Fibroblast of lung (primary cell): ENCODE results near the gene AGBL4. TPM values are rescaled to one million over a fixed set of nuclear protein-coding genes. Genes with fewer than 3 reads are reported as not detected.

Source experiments
- DNase-seq, 2 donors: peaks; one replicate each; pipeline versions ENCODE4 v3.0.0 to v3.0.0-alpha.2; 2010; ENCODE audit warnings: low read depth in 2 of 2
- H2AFZ ChIP-seq: 2 replicates; pipeline ENCODE4 v1.5.1; 2012; ENCODE audit warnings: low read length, control low read depth, inconsistent platforms
- H3K27ac ChIP-seq: 2 replicates; pipeline ENCODE4 v1.5.1; 2011; ENCODE audit warnings: low read length, control low read depth; ENCODE audit not compliant: insufficient read depth
- H3K27me3 ChIP-seq: 2 replicates; pipeline ENCODE4 v1.5.1; 2011; ENCODE audit warnings: mild to moderate bottlenecking, low read length; ENCODE audit not compliant: control insufficient read depth, insufficient read depth
- H3K36me3 ChIP-seq: 2 replicates; pipeline ENCODE4 v1.5.1; 2011; ENCODE audit warnings: low read length; ENCODE audit not compliant: control insufficient read depth, insufficient read depth
- H3K4me1 ChIP-seq: 2 replicates; pipeline ENCODE4 v1.5.1; 2011; ENCODE audit warnings: low read length; ENCODE audit not compliant: control insufficient read depth, insufficient read depth; ENCODE audit errors: extremely low read depth
- H3K4me2 ChIP-seq: 2 replicates; pipeline ENCODE4 v1.5.1; 2011; ENCODE audit warnings: low read length, control low read depth; ENCODE audit not compliant: insufficient read depth; ENCODE audit errors: extremely low read depth
- H3K4me3 ChIP-seq, 4 experiments: fragments of 200-600 bp in 1 of 4; sonication (generic) in 1 of 4; replicated peaks in 1 of 4; 2 replicates each; pipeline ENCODE4 v1.5.1; 2011 to 2016; ENCODE audit warnings: low read length in 4 of 4, low read depth in 3 of 4, mild to moderate bottlenecking in 3 of 4, control low read depth in 2 of 4, inconsistent platforms in 1 of 4, mixed read lengths in 1 of 4; ENCODE audit not compliant: insufficient read depth in 1 of 4; ENCODE audit errors: control extremely low read depth in 1 of 4
- H3K79me2 ChIP-seq: 2 replicates; pipeline ENCODE4 v1.5.1; 2012; ENCODE audit warnings: mild to moderate bottlenecking, low read length, inconsistent platforms; ENCODE audit not compliant: control insufficient read depth, insufficient read depth
- H3K9ac ChIP-seq: 2 replicates; pipeline ENCODE4 v1.5.1; 2011; ENCODE audit warnings: mild to moderate bottlenecking, low read length, control low read depth; ENCODE audit not compliant: insufficient read depth
- H3K9me3 ChIP-seq: 2 replicates; pipeline ENCODE4 v1.5.1; 2012; ENCODE audit warnings: low read depth, low read length; ENCODE audit not compliant: control insufficient read depth, insufficient read depth
- H4K20me1 ChIP-seq: 2 replicates; pipeline ENCODE4 v1.5.1; 2011; ENCODE audit warnings: low read length; ENCODE audit not compliant: control insufficient read depth, insufficient read depth; ENCODE audit errors: extremely low read depth
- EZH2 ChIP-seq: IDR thresholded peaks from 2 replicates; pipeline ENCODE4 v1.5.1; 2012; ENCODE audit warnings: low read length, control low read depth, mild to moderate bottlenecking; ENCODE audit errors: missing control alignments
- polyA plus RNA-seq, 2 donors: library from polyadenylated mRNA; depleted of rRNA in 1 of 2; stranded (reverse) in 1 of 2; unstranded in 1 of 2; fragments of >200 nt; gene quantifications; 2 replicates each; pipeline ENCODE4 v1.2.1, GENCODE V29; 2011 to 2012; ENCODE audit warnings: missing spikeins in 1 of 2
- total RNA-seq: library from RNA; depleted of rRNA; stranded (reverse); fragments of >200 nt; gene quantifications from 2 replicates; pipeline ENCODE4 v1.2.1, GENCODE V29; 2014
- TF ChIP-seq, protein P1 (sequence below), 2 donors: IDR thresholded peaks in 1 of 2; conservative IDR thresholded peaks in 1 of 2; 1 replicate in 1 of 2; 2 replicates in 1 of 2; pipeline ENCODE4 v1.5.1; 2011 to 2012; ENCODE audit warnings: low read length in 2 of 2, control low read depth in 1 of 2, inconsistent platforms in 1 of 2, low read depth in 1 of 2, mild to moderate bottlenecking in 1 of 2

Gene AGBL4
- total and polyA plus RNA-seq, 2 donors (not counting 1 experiment from before 2014, with no cell fraction given): not detected

DNA sequence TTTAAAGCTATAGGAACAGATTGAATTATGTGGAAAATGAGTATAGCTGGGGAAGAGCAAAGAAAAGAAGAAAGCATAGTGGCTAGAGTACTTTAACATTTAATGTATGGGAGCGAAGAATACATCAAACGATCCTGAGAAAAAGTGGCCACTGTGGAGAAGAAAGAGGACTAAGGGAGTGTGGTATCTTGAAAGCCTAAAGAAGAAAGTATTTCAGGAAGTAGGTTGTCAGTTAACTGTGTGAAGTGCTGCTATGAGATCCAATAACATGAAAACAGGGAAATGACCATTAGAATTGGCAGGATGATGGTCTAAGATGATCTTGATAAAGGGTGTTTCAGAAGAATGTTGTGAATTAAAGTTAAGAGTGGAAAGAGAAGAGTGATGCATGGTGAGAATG lies 1027.4 kb downstream of the AGBL4 start:
- H3K4me2 ChIP-seq: no peak overlapping the region
- no peaks in the 10 kb centered on the region for H3K4me1 ChIP-seq
- H3K9me3 ChIP-seq: no peaks in the 10 kb centered on the region
- no peak overlapping the region for H3K9ac ChIP-seq
- TF ChIP-seq, protein P1, sequence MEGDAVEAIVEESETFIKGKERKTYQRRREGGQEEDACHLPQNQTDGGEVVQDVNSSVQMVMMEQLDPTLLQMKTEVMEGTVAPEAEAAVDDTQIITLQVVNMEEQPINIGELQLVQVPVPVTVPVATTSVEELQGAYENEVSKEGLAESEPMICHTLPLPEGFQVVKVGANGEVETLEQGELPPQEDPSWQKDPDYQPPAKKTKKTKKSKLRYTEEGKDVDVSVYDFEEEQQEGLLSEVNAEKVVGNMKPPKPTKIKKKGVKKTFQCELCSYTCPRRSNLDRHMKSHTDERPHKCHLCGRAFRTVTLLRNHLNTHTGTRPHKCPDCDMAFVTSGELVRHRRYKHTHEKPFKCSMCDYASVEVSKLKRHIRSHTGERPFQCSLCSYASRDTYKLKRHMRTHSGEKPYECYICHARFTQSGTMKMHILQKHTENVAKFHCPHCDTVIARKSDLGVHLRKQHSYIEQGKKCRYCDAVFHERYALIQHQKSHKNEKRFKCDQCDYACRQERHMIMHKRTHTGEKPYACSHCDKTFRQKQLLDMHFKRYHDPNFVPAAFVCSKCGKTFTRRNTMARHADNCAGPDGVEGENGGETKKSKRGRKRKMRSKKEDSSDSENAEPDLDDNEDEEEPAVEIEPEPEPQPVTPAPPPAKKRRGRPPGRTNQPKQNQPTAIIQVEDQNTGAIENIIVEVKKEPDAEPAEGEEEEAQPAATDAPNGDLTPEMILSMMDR (conservative IDR thresholded peaks at IDR 0.05 in 1 of 2, IDR thresholded peaks at IDR 0.05 in 1 of 2; ENCODE audit: low read depth in 1 of 2, low read length in 2 of 2): no peak
- no peak for TF ChIP-seq EZH2
- H3K27ac ChIP-seq: no peak overlapping the region
- no peak overlapping the region for H3K4me3 ChIP-seq
- no peaks in the 10 kb centered on the region for H4K20me1 ChIP-seq
- H3K27me3 ChIP-seq: no peaks in the 10 kb centered on the region
- H3K79me2 ChIP-seq: no peaks in the 10 kb centered on the region
- no peak overlapping the region for H2AFZ ChIP-seq
- H3K36me3 ChIP-seq: no peaks in the 10 kb centered on the region
- DNase-seq: no peak

DNA sequence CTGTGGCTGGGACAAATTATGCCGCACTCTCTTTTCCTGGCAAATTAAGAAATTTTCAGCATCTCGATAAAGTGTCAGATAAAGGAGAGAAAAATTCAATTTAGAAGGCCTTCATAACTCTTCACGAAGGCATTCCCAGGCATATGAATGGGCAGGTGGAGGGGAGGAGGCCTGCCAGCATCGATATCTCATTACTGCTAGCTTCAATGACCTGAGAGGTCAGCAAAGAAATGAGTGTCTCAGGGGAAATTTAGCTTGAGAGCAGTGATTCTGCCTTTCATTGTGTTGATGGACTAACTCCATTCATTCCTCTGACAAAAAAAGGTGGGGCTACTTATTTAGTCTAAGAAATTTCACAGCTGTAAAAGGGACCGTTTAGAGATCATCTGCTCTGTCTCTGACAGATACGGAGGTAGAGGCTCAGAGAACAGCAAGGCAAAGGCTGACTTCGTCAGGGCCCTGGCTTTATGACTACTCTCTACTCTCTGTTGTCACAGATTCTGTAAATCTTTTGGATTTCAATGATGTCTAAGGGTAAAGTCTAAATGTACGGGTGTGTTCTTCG lies 1035.0 kb downstream of the AGBL4 start:
- H3K27ac ChIP-seq: no peak overlapping the region
- no peak for TF ChIP-seq EZH2
- TF ChIP-seq, protein P1 (conservative IDR thresholded peaks at IDR 0.05 in 1 of 2, IDR thresholded peaks at IDR 0.05 in 1 of 2; ENCODE audit: low read depth in 1 of 2, low read length in 2 of 2): no peak

GRCh38 chr1:48979940-48980339 lies 1043.8 kb downstream of the AGBL4 start:
- Histone ChIP-seq H3K9me3 (no peaks in the 10 kb centered on the region), H2AFZ (no peak overlapping the region), H4K20me1 (no peaks in the 10 kb centered on the region), H3K27me3 (no peaks in the 10 kb centered on the region), H3K79me2 (no peaks in the 10 kb centered on the region), H3K9ac (no peak overlapping the region), H3K4me3 (no peak overlapping the region), H3K36me3 (no peaks in the 10 kb centered on the region), H3K27ac (no peak overlapping the region), H3K4me2 (no peak overlapping the region), H3K4me1 (no peaks in the 10 kb centered on the region)
- no peak for DNase-seq
- no peak for TF ChIP-seq EZH2
- TF ChIP-seq, protein P1 (conservative IDR thresholded peaks at IDR 0.05 in 1 of 2, IDR thresholded peaks at IDR 0.05 in 1 of 2; ENCODE audit: low read depth in 1 of 2, low read length in 2 of 2): no peak

More for the DNA sequence above, 1035.0 kb downstream of the AGBL4 start:
- Histone ChIP-seq H3K36me3 (no peaks in the 10 kb centered on the region), H4K20me1 (no peaks in the 10 kb centered on the region), H3K27me3 (no peaks in the 10 kb centered on the region), H3K9me3 (no peaks in the 10 kb centered on the region), H3K4me2 (no peak overlapping the region), H3K9ac (no peak overlapping the region), H2AFZ (no peak overlapping the region), H3K4me1 (no peaks in the 10 kb centered on the region), H3K4me3 (no peak overlapping the region), H3K79me2 (no peaks in the 10 kb centered on the region)
- no peak for DNase-seq
